Neutrophil (primary cell): ENCODE data around the gene NTPCR.

ENCODE experiments used
- H3K27ac ChIP-seq: fragments of 200-600 bp; sonication (generic); 2 replicates; pipeline ENCODE4 v1.5.1; 2016; ENCODE audit warnings: mild to moderate bottlenecking, moderate library complexity
- H3K27me3 ChIP-seq: fragments of 200-600 bp; sonication (generic); 2 replicates; pipeline ENCODE4 v1.6.0; 2016; ENCODE audit warnings: mild to moderate bottlenecking
- H3K36me3 ChIP-seq: fragments of 200-600 bp; sonication (generic); 2 replicates; pipeline ENCODE4 v1.5.1; 2017
- H3K4me1 ChIP-seq, 2 experiments: fragments of 200-600 bp in 1 of 2; sonication (generic) in 1 of 2; 1 replicate in 1 of 2; 2 replicates in 1 of 2; pipeline versions ENCODE4 v1.5.1 to v1.6.1; 2013 to 2016; ENCODE audit warnings: low read depth in 1 of 2, low read length in 1 of 2, mild to moderate bottlenecking in 1 of 2, moderate library complexity in 1 of 2; ENCODE audit not compliant: control insufficient read depth in 1 of 2, insufficient read depth in 1 of 2
- H3K4me3 ChIP-seq, 2 experiments: fragments of 200-600 bp in 1 of 2; sonication (generic) in 1 of 2; 1 replicate in 1 of 2; 2 replicates in 1 of 2; pipeline ENCODE4 v1.5.1; 2013 to 2016; ENCODE audit warnings: low read depth in 1 of 2, low read length in 1 of 2, mild to moderate bottlenecking in 1 of 2, moderate library complexity in 1 of 2
- H3K9me3 ChIP-seq: fragments of 200-600 bp; sonication (generic); 2 replicates; pipeline ENCODE4 v1.5.1; 2016
- TF ChIP-seq, protein P1 (sequence below): fragments of 200-600 bp; sonication (generic); IDR thresholded peaks from 2 replicates; pipeline ENCODE4 v1.5.1; 2016; ENCODE audit warnings: antibody characterized with exemption

The NTPCR gene

DNA sequence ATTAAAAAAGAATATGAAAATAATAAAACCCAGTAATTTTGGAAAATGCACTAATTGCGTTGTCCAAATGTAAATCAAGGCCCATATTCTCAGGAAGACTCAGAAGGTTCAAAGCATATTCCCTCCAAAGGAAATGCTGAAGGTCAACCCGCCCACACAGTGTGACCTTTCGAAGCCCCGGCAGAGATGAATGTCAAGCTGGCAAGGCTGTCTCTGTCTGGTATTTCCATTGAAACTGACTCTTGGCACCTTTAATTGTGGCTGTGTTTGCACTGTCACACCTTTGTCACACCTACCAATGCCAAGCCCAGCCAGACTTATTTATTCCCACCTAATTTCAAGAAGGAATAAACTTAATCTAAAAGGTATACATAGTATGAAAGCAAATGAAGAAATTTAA, 82.5 kb downstream of the NTPCR start:
- Histone ChIP-seq H3K4me3 (no peak overlapping the region), H3K27ac (no peak overlapping the region), H3K36me3 (no peaks in the 10 kb centered on the region), H3K9me3 (no peaks in the 10 kb centered on the region), H3K27me3 (no peaks in the 10 kb centered on the region), H3K4me1 (no peaks in the 10 kb centered on the region)
- TF ChIP-seq, protein P1, sequence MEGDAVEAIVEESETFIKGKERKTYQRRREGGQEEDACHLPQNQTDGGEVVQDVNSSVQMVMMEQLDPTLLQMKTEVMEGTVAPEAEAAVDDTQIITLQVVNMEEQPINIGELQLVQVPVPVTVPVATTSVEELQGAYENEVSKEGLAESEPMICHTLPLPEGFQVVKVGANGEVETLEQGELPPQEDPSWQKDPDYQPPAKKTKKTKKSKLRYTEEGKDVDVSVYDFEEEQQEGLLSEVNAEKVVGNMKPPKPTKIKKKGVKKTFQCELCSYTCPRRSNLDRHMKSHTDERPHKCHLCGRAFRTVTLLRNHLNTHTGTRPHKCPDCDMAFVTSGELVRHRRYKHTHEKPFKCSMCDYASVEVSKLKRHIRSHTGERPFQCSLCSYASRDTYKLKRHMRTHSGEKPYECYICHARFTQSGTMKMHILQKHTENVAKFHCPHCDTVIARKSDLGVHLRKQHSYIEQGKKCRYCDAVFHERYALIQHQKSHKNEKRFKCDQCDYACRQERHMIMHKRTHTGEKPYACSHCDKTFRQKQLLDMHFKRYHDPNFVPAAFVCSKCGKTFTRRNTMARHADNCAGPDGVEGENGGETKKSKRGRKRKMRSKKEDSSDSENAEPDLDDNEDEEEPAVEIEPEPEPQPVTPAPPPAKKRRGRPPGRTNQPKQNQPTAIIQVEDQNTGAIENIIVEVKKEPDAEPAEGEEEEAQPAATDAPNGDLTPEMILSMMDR = no peak

DNA sequence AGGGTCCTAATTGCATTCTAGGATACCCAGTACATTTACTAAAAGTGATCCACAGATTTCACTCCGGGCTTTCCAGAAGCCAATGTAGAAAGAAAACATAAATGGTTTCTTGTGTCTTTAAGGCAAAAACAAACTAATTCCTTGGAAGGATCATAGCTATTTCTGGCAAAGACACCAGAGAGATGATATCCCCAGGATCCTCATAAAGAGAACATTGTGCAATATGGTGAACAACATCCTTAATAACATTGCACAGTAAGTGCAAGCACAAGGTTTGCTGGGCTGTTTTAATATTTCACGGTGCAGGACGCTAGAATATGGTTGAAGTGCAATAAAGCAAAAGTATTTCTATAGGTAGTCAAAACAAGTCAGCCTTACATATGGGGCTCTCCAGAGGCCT, 83.0 kb downstream of the NTPCR start:
- TF ChIP-seq, protein P1 = no peak
- H3K9me3 ChIP-seq = no peaks in the 10 kb centered on the region
- H3K36me3 ChIP-seq = no peaks in the 10 kb centered on the region
- no peaks in the 10 kb centered on the region for H3K27me3 ChIP-seq
- no peak overlapping the region for H3K27ac ChIP-seq
- H3K4me1 ChIP-seq = no peaks in the 10 kb centered on the region
- H3K4me3 ChIP-seq = no peak overlapping the region
